Ishikawa (cell line): ENCODE data around the gene TMEM17.

ENCODE experiments used
- CEBPB ChIP-seq: IDR thresholded peaks from 2 replicates; pipeline ENCODE4 v1.6.1; 2012
- CREB1 ChIP-seq: IDR thresholded peaks from 2 replicates; pipeline ENCODE4 v1.6.1; 2012; ENCODE audit warnings: low read depth
- EGR1 ChIP-seq: IDR thresholded peaks from 2 replicates; pipeline ENCODE4 v1.6.1; 2012
- EP300 ChIP-seq: IDR thresholded peaks from 2 replicates; pipeline ENCODE4 v1.6.1; 2012; ENCODE audit warnings: borderline replicate concordance
- FOXM1 ChIP-seq: IDR thresholded peaks from 2 replicates; pipeline ENCODE4 v1.6.1; 2012; ENCODE audit warnings: low read depth, borderline replicate concordance
- NFIC ChIP-seq: IDR thresholded peaks from 2 replicates; pipeline ENCODE4 v1.6.1; 2012
- RAD21 ChIP-seq: IDR thresholded peaks from 2 replicates; pipeline ENCODE4 v1.6.1; 2012; ENCODE audit warnings: low read depth
- TAF1 ChIP-seq: IDR thresholded peaks from 2 replicates; pipeline ENCODE4 v1.6.1; 2012; ENCODE audit warnings: low read depth, mild to moderate bottlenecking
- TCF12 ChIP-seq: IDR thresholded peaks from 2 replicates; pipeline ENCODE4 v1.6.1; 2012; ENCODE audit warnings: low read depth
- TEAD4 ChIP-seq: IDR thresholded peaks from 2 replicates; pipeline ENCODE4 v1.6.1; 2012
- YY1 ChIP-seq: IDR thresholded peaks from 2 replicates; pipeline ENCODE4 v1.6.1; 2012; ENCODE audit warnings: low read depth
- ZBTB7A ChIP-seq: IDR thresholded peaks from 2 replicates; pipeline ENCODE4 v1.6.1; 2012; ENCODE audit warnings: low read depth
- TF ChIP-seq, protein P1 (sequence below): IDR thresholded peaks from 2 replicates; pipeline ENCODE4 v1.6.1; 2012; ENCODE audit warnings: low read depth, mild to moderate bottlenecking
- TF ChIP-seq, protein P2 (sequence below): IDR thresholded peaks from 2 replicates; pipeline ENCODE4 v1.6.1; 2012
- TF ChIP-seq, protein P3 (sequence below): IDR thresholded peaks from 2 replicates; pipeline ENCODE4 v1.6.1; 2012

The TMEM17 gene

DNA sequence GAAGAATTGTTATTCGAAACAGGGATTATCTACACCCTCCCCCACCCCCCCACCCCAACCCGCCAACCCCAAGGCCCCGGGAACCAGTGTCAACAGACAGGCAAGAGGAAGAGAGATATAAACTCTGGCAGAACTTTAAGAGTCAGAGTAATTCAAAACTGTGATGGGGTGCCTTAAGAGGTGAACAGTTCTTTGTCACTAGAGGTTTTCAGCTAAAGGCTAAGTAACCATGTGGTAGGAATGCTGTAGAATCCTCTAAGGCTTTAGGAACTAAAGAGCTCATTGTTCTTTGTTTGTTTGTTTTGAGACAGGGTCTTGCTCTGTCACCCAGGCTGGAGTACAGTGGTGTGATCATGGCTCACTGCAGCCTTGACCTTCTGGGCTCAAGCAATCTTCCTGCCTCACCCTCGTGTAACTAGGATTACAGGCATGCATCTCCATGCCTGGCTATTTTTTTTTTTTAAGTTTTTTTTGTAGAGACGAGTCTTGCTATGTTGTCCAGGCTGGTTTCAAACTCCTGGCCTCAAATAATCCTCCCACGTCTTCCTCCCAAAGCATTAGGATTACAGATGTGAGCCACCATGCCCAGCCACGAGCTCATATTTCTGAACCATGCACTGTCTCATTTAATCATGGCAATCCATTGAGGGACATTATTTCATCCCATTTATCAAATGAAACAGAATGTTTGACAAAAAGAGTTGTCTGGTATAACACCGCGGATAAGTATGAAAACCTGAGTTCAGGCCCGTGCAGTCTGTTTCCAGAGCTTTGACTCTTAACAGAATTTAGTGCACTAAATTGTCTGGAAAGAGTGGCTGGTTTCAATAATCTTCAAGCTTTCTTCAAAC lies 20.8 kb upstream of the TMEM17 start:
- TF ChIP-seq ZBTB7A (no peak), NFIC (no peak), EP300 (no peak), FOXM1 (no peak)
- TF ChIP-seq, protein P1, sequence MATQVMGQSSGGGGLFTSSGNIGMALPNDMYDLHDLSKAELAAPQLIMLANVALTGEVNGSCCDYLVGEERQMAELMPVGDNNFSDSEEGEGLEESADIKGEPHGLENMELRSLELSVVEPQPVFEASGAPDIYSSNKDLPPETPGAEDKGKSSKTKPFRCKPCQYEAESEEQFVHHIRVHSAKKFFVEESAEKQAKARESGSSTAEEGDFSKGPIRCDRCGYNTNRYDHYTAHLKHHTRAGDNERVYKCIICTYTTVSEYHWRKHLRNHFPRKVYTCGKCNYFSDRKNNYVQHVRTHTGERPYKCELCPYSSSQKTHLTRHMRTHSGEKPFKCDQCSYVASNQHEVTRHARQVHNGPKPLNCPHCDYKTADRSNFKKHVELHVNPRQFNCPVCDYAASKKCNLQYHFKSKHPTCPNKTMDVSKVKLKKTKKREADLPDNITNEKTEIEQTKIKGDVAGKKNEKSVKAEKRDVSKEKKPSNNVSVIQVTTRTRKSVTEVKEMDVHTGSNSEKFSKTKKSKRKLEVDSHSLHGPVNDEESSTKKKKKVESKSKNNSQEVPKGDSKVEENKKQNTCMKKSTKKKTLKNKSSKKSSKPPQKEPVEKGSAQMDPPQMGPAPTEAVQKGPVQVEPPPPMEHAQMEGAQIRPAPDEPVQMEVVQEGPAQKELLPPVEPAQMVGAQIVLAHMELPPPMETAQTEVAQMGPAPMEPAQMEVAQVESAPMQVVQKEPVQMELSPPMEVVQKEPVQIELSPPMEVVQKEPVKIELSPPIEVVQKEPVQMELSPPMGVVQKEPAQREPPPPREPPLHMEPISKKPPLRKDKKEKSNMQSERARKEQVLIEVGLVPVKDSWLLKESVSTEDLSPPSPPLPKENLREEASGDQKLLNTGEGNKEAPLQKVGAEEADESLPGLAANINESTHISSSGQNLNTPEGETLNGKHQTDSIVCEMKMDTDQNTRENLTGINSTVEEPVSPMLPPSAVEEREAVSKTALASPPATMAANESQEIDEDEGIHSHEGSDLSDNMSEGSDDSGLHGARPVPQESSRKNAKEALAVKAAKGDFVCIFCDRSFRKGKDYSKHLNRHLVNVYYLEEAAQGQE = no peak
- TF ChIP-seq, protein P2, sequence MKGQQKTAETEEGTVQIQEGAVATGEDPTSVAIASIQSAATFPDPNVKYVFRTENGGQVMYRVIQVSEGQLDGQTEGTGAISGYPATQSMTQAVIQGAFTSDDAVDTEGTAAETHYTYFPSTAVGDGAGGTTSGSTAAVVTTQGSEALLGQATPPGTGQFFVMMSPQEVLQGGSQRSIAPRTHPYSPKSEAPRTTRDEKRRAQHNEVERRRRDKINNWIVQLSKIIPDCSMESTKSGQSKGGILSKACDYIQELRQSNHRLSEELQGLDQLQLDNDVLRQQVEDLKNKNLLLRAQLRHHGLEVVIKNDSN = no peak

DNA sequence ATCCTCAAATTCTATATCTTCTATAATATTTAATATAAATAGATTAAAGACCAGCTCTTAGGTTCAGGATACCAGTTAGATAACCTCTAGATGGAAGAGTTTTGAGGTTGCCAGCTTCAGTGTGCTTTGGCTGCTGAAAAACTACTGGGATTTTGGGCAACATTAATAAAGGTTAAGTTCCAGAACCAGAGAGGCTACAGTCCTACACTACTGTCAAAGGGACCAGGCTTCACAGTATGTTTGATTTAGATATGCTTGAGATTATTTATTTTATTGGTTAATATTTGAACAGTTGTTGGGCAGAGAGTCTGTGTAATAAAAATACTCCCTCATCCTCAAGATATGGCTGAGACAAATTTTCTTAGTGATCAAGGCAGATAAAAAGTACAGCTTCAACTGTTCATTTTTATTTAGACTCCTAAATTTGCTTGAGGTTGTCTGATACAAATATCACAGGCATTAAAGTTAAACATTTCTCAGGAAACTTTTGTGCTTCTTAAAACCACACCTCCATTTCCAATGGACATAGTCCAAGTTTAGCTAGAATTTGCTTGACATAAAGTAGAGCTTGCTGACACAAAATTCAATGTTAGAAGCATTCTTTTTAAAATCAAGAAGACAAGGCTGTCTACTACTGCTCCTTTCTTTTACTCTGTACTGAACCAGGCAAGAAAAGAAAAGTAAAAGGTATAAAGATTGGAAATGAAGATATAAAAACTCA lies 19.7 kb upstream of the TMEM17 start:
- TF ChIP-seq EP300 (no peak), CEBPB (no peak), TAF1 (no peak), NFIC (no peak), CREB1 (no peak), YY1 (no peak), FOXM1 (no peak), TCF12 (no peak), EGR1 (no peak), RAD21 (no peak), TEAD4 (no peak), ZBTB7A (no peak)
- TF ChIP-seq, protein P2 = no peak
- TF ChIP-seq, protein P1 = no peak
- TF ChIP-seq, protein P3, sequence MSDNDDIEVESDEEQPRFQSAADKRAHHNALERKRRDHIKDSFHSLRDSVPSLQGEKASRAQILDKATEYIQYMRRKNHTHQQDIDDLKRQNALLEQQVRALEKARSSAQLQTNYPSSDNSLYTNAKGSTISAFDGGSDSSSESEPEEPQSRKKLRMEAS = no peak

DNA sequence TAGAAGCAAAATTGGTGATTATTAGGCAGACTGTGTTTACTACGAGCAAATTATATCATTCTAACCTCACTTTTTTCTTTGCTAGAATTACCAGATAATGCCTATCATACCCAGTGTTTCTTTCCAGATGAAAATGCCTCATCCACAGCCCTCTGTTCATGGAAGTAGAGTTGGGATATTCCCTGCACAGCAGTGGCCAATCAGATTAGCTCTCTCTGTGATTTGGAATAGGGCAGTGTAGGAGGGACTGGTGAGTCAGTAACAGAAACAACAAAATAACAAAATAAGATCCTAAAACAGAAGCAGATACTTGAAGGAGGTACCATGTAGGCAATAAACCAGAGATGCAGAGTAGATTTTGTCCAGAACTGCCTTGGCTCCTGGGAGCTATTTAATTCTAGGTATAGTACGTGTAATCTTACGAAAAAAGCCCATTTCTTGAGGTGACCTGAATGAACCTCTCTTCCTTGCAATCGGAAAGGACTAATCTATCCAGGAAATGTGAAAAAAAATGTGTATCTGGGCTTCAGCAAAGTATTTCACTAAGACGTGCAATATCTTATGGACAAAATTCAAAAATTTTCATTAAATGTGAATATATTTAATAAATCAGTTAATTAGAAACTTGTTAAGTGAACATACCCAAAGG lies 18.4 kb upstream of the TMEM17 start:
- no peak for TF ChIP-seq RAD21
- no peak for TF ChIP-seq CREB1
- TF ChIP-seq TAF1 = no peak
- no peak for TF ChIP-seq FOXM1
- TF ChIP-seq, protein P3 = no peak

DNA sequence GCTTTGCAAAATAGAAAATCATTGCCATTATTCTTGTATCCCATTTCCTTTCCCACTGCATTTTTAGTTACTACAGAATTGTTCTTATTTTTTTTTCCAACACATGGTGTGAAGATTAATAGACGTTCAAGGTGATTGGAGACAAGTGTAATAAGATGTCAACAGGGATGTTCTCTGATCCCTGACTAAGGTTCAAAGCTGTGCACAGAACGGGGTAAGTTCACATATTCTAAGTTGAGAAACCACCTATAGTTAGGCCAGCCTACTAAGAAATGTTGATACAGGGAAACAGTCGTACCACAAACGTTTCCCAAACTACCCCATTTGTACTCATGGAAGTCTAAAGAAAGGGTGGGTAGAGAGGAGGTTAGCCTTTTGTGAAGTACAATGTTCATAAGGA lies 6.4 kb upstream of the TMEM17 start:
- TF ChIP-seq EGR1 (no peak), CEBPB (no peak), FOXM1 (no peak), NFIC (no peak), CREB1 (no peak), ZBTB7A (no peak)
- TF ChIP-seq, protein P1 = no peak
- TF ChIP-seq, protein P2 = no peak
